Right renal cortex interstitium (tissue), 3 donors: ENCODE results near the gene TRPV3. TPM values are rescaled to one million over a fixed set of nuclear protein-coding genes. Genes with fewer than 3 reads are reported as not detected.

Experiments
- DNase-seq, 3 donors: peaks; one replicate each; pipeline ENCODE4 v3.0.0-alpha.2; 2013; ENCODE audit warnings: low read depth in 3 of 3, low spot score in 2 of 3
- polyA plus RNA-seq, 3 donors: library from polyadenylated mRNA; unstranded; fragments of 120-200 nt; gene quantifications; one replicate each; pipeline ENCODE4 v1.2.1, GENCODE V29; 2013; ENCODE audit not compliant: insufficient read length in 3 of 3

TRPV3 gene
- polyA plus RNA-seq, 3 donors: 0.67 to 0.97 (median 0.91) TPM

GRCh38 chr17:3547628-3548027, 10.0 kb downstream of the TRPV3 start:
- DNase-seq: no peak

GRCh38 chr17:3546997-3547396, 10.6 kb downstream of the TRPV3 start:
- no peak for DNase-seq

GRCh38 chr17:3546521-3546920, 11.1 kb downstream of the TRPV3 start:
- no peak for DNase-seq

GRCh38 chr17:3545151-3545550, 12.5 kb downstream of the TRPV3 start:
- DNase-seq: no peak

GRCh38 chr17:3544365-3544764, 13.2 kb downstream of the TRPV3 start:
- DNase-seq: no peak

- no peak for DNase-seq
Observed at GRCh38 chr17:3543453-3543852, 14.2 kb downstream of the TRPV3 start.

- DNase-seq: no peak
Observed at GRCh38 chr17:3542410-3543088, 15.1 kb downstream of the TRPV3 start.

GRCh38 chr17:3539881-3540540, 17.6 kb downstream of the TRPV3 start:
- DNase-seq: no peak

- no peak for DNase-seq
Observed at GRCh38 chr17:3536716-3537115, 20.9 kb downstream of the TRPV3 start.

GRCh38 chr17:3535253-3535995, 22.2 kb downstream of the TRPV3 start:
- DNase-seq: peak in 2 of 3 donors; percentile 40 to 52

GRCh38 chr17:3534881-3535252, 22.7 kb downstream of the TRPV3 start:
- DNase-seq: no peak

- DNase-seq: no peak
Observed at GRCh38 chr17:3533752-3534151, 23.9 kb downstream of the TRPV3 start.

GRCh38 chr17:3532859-3533142, 24.8 kb downstream of the TRPV3 start:
- no peak for DNase-seq

- no peak for DNase-seq
Observed at GRCh38 chr17:3532106-3532858, 25.3 kb downstream of the TRPV3 start.

- no peak for DNase-seq
Observed at GRCh38 chr17:3531266-3532101, 26.1 kb downstream of the TRPV3 start.

GRCh38 chr17:3529817-3530741, 27.5 kb downstream of the TRPV3 start:
- no peak for DNase-seq

- DNase-seq: no peak
Observed at GRCh38 chr17:3528880-3529511, 28.6 kb downstream of the TRPV3 start.

- no peak for DNase-seq
Observed at GRCh38 chr17:3528403-3528851, 29.2 kb downstream of the TRPV3 start.

GRCh38 chr17:3527896-3528295, 29.7 kb downstream of the TRPV3 start:
- no peak for DNase-seq
